ENCODE results near the gene BPIFA2.
A peak's percentile ranks its signal among the peaks of the same experiment; 100 is the strongest.

The BPIFA2 gene

GRCh38 chr20:33203444-33203843 is 35.5 kb downstream of the BPIFA2 start:
- DNase-seq: no peak

GRCh38 chr20:33209789-33210188 is 41.8 kb downstream of the BPIFA2 start:
- peak; percentile 30 for DNase-seq

GRCh38 chr20:33210371-33210770 is 42.4 kb downstream of the BPIFA2 start:
- no peak for DNase-seq

- DNase-seq: no peak
Observed at GRCh38 chr20:33211817-33212424, 44.0 kb downstream of the BPIFA2 start.

GRCh38 chr20:33217052-33217451 is 49.1 kb downstream of the BPIFA2 start, which contains the start of gene BPIFA3:
Gene BPIFA3, plus strand, starts transcription at chr20:33217352. Its CDS starts 185 bp downstream, at chr20:33217537.
- no peak for DNase-seq

GRCh38 chr20:33224399-33224798 is 56.4 kb downstream of the BPIFA2 start:
- no peak for DNase-seq

- no peak for DNase-seq
Observed at GRCh38 chr20:33229843-33230242, 61.9 kb downstream of the BPIFA2 start.
